ENCODE measurements around the gene FAM110D.

Gene FAM110D

DNA sequence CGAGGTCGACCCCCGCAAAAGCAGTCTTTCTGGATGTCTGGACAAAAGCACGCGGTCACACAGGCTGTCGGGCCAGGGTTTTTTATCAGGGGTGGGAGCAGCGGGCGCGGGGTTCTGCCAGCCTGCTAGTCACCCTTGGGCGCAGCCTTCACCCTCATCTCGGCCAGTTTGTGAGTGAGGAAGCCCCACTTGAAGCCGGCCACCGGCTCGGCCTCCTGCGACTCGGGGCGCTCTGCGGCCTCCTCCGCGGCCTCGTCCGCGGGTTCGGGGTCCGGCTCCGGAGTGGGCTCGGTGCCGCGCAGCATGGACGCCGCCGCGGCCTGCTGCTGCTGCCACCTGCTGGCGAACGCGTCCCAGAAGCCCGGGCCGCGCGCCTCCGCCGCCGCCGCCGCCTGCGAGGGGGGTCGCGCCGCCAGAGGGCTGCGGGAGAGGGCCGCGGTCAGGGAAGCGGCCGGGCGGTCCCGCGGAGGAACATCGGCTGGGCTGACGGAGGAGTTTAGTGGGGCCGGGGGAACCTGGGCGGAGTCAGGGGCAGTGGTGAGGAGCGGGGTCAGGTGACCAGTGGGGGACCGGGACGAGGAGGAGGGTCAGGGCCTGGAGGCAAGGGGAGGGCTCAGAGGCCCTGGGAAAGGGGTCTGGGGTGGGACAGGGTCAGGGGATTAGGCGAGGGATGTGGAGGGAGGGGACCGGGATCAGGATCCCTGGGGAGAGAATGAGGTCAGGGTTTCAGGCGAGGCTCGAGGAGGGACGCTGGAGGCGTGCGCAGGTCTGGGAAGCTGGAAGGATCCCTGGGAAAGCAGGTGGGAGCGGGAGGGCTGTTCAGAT, 5.4 kb downstream of the FAM110D start:
- peak; percentile 48 to 53 for DNase-seq

DNA sequence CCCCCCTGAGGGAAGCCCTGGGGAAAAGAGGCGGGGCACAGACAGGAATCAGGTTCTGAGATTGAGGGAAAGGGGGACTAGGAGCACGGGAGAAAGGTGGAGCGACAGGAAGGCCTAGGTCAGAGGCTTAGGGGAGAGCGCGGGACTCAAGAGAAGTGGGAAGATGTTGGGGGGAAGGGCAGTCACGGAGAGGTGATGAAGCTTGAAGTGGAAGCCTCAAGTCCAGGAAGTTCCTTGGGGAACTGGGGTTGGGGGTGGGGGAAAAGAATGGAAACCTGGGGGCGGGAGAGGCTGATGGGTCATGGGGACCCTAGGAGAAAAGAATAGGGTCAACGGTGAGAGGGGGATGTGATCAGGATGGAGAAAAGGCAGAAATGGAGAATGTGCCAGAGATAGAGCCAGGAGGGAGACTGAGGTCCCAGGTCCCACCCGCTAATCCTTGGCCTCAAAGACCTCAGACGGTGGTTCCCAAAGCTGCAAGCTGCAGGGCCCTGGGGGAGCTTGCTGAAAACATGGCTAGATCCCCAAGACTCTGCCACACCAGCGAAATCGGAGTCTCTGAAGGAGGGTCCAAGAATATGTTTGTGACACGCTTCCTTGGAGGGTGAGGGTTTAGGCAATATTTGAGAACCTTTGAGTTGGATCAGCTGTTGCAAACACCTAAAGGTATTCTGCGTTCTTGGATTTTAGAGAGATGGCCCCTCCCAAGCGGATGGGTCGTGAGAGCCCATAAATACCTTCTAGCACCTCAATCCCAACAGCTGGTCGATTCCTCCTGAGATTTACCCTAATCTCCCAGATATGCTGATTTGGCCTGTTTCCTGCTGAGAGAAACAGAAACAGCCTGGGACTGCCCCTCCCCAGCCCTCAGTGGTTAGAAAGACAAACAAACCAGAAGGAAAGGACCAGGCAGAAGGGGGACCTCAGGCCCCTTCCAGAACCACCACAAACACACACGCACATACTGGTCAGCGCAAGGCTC, 6.3 kb downstream of the FAM110D start:
- DNase-seq, result no peak

DNA sequence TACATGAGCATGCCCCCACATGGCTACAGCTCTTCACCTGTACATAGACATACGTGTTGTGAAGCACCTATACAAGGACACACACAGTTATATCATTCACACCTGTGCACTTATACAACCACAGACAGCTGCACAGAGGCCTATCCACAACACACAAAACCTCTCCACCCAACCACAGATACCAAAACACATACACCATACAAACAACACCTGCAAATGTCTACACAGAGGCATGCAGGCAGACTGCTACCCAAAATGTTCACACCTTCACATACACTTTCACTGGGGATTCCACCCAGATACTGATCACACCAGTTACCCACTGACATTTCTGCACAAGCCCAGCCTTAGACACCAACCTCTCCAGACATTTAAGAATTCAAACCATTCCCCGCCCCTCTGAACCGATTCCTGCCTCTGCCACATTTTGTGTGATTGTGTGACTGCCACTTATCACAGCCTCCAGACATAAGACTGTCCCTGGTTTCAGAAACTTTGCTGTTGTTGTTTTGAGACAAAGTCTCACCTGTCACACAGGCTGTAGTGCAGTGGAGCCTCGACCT, 7.9 kb downstream of the FAM110D start:
- DNase-seq, result no peak

DNA sequence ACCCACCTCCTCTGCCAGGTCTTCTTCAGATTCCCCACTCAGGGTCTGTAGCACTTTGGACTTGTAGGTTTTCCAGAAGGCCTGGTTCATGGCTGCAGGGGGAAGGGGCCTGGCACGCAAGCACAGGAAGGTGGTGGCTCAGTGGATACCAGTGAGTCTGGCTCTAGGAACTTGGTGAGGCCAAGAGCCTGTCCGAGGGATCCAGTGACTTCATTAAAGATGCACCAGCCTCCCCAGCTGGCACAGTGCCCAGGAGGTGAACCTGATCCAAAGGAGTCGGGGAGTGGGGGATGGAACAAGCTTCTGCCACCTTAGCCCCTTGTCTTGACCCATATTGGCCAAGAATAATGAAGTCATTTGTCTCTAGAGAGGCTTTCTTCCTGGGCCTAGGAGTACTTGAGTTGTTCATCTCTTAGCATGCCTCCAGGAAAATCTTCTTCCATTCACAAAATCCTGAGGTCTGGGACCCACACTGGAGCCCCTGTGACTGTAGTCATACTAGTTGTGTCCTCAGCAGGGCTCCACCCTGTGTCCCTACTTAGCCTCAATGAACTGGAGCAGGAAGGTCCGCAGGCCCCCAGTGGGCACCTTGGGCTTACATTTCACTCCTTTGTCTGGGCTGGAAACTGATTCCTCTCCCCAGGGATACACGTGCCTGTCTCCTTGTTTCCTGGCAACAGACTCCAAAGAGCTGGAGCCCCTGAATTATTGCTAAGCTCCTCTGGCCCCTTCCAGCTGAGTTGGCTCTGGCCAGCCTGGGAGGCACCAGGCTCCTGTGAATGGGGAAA, 9.7 kb downstream of the FAM110D start, which contains the start of gene C1orf232:
C1orf232 (minus strand) TSS at position 554 of the 788 bp plus-strand sequence; CDS start at position 90, 464 bp downstream.
- no peak for DNase-seq

DNA sequence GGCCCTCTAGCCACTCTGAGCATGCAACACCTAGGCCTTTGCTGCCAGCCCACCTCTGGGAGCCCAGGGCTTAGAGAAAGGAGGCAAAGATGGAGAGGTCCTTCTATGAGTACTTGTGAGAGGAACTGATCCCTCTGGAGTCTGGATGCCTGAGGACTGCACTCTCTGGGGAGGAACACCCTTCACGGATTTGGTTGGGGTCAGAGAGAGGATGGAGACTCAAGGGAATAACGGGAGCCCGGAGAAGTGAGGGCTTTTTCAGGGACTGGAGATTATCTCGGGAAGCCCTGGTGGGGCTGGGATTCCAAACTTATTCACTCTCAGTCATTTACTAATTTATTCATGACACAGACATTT, 10.3 kb downstream of the FAM110D start:
- no peak for DNase-seq

DNA sequence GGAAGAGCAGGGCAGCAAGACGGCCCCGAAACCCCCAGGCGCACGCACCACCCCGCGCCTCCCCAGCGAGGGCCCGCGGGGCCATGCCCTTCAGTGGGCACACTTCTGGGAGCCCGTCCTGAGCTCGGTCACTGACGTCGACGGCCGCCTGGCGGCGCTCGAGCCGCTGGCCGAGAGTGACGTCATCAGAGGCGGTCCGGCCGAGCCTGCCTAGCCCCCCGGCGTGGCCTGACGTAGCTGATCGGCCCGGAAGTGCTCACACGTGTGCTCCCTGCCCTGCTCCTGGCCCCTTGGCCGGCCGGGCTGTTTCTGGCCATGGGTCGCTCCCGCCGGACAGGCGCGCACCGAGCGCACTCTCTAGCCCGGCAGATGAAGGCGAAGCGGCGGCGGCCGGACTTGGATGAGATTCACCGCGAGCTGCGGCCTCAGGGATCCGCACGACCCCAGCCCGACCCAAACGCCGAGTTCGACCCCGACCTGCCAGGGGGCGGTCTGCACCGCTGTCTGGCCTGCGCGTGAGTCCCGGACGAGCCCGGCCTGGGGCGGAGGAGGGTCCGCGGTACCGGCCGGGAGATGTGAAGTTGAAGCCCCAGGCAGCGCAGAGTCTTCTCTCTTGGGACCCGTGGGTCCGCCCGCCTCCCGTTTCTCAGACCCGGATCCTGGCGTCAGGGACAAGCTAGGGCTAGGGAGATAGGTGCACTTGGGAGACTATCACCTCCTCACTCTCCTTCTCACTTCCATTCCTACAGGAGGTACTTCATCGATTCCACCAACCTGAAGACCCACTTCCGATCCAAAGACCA, 11.0 kb downstream of the FAM110D start, which contains the start of gene ZNF593:
ZNF593 (plus strand) TSS at position 240 of the 803 bp plus-strand sequence; CDS start at position 316, 76 bp downstream.
- peak; percentile 88 to 90 for DNase-seq

DNA sequence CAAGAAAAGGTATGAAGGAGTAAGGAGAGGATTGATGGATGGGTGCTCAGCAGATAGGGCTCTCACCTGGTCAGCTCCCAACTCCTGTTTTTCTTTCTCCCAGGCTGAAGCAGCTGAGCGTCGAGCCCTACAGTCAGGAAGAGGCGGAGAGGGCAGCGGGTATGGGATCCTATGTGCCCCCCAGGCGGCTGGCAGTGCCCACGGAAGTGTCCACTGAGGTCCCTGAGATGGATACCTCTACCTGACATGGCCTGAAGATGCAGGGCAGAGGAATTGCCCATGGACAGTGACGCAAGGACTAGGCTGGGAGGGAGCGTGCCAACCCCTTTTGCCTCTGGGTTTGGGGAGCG, 11.6 kb downstream of the FAM110D start:
- no peak for DNase-seq

DNA sequence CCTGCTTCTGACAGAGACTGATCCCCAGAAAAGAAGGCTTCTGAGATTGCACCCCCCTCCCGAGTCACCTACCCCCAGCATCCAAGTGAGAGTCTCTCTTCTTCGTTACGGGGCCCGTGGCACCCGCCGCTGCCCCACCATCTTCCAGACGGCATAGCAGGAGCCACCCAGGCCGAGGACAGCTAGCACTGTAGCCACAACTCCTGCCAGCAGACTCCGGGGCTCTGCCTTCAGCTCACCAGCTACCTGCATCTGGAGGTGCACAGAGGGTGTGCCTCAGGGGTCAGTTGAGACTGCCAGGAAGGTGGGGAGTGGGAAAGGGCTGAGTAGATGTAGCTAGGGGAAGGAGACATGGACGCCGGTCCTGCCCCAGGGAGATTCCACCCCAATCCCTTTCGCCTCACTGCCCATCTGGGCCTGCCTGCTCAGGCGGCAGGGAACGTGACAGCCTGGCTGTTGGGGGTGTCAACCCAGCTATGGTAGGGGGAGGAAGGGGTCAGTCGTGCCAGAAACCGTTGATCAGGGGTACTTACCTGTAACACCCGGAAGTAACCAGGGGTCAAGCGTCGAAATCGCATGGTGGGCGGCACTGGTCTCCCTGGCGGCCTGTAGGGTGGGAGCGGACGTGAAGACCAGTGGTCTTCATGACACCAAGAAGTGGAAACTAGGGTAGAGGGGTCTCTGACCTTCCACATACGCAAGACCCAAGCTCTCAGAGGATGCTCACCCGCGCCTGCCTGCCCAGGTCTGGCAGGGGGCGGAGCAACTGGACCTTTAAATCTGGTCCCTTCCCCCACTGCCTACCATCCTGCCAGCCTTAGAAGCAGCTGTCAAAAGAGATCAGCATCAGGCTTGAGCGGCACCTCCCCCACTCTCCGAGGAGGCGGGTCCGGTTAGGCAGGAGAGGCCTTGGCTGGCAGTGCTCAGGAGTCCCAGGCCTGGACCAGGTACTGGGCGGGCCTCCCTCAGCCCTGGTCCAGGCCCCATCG, 12.5 kb downstream of the FAM110D start, which contains the start of gene ZNF593OS:
ZNF593OS (minus strand) TSS at position 749 of the 989 bp plus-strand sequence; CDS start at position 578, 171 bp downstream.
- DNase-seq, result no peak

DNA sequence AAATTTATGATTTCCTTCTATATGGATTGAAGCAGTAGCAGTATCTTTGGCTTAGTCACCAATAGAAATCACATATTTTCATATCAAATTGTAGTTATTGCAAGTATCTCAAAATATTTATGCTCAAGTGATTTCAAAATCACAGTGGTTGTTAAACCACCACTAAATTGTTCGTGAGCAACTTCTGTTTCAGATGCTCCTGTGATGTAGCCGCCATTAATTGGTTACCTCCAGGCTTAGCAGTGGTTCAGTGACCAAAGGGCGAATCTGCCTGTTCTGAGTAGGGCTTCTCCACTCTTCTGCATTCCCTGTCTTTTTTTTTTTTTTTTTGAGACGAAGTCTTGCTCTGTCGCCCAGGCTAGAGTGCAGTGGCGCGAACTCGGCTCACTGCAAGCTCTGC, 16.5 kb downstream of the FAM110D start:
- no peak for DNase-seq

DNA sequence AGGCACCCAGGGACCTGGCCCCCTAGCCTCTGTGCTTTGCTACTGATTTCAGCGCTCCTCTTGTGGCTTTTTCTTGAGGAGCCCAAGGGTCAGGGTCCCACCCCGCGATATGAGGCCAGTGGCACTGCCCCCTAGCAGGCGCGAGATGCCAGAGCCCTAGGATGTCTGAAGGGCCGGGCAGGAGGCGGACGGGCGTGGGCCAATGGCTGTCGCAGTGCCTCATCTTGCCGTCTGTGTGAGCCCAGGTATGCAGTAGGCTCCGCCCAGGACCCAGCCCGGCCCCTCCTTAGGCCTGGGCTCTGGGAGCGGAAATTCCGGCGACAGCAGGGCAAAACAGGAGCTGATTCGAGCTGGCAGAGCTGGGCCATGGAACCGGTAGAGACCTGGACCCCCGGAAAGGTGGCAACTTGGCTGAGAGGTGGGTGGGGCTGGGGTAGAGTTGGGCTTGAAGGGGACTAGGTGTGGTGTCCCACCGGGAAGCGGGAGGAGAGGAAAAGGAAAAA, 18.4 kb downstream of the FAM110D start, which contains the start of gene CNKSR1:
CNKSR1 (plus strand) TSS at position 310 of the 503 bp plus-strand sequence; CDS start at position 367, 57 bp downstream.
- DNase-seq, result no peak

DNA sequence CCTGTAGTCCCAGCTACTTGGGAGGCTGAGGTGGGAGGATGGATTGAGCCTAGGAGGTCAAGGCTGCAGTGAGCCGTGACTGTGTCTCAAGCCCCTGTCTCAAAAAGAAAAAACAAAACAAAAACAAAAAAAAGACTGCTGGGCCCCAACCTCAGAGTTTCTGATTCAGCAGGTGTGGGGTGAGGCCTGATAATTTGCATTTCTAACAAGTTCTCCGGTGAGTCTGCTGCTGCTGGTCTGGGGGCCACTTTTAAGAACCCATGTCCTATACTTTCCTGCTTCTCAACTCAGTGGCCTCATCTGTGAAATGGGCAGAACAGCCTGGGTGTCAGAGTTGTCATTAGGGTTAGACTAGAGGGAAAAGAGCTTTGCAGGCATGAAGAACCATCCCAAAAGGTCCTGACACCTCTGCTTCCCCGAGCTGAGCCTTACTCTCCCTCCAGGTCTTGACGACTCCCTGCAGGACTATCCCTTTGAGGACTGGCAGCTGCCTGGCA, 21.2 kb downstream of the FAM110D start:
- DNase-seq, result no peak

DNA sequence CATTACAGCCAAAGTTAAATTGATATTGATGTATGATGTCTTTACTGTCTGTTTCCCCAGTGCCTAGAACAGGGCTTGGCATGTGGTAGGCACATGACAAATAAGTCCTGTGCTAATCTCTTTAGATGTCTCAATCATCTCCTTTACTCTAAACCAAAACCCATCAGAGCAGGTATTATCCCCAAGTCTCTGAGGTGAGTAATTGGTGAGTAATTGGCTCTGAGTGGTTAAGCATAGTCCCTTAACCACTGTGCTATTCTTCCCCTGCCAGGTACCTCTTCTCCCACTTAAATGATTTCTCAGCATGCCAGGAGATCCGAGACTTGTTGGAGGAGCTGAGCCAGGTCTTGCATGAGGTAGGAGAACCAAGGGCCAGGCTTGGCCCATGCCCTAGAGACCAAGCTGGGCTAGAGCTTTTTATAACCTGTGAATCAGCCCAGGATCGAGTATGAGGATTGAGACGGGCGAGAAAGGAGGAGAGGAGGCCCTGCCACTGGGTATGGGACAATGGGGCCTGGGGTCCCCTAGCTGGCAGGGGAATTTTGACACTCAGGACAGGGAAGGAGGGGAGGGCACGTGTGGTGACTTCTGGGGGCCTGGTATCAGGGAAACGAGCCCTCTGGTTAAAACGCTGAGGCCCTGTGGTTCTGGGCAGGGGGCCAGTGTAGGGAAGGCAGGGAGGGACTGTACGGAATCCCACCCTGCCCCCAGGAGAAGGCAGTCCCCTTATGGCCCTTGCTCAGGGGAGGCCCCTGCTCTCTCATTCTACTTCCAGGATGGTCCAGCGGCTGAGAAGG, 22.9 kb downstream of the FAM110D start:
- no peak for DNase-seq

DNA sequence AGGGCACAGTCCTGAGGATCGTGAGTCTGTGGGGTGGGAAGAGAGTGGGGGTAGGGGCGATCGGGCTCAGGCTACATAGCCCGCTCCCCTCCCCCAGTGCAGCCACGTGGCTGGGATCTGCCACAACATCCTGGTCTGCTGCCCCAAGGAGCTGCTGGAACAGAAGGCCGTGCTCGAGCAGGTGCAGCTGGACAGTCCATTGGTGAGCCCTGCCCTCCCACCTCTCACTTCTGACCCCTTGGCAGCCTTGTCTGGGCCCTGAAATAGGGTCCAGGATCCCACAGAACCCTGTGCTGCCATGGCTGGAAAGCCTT, 23.5 kb downstream of the FAM110D start:
- DNase-seq, result no peak

DNA sequence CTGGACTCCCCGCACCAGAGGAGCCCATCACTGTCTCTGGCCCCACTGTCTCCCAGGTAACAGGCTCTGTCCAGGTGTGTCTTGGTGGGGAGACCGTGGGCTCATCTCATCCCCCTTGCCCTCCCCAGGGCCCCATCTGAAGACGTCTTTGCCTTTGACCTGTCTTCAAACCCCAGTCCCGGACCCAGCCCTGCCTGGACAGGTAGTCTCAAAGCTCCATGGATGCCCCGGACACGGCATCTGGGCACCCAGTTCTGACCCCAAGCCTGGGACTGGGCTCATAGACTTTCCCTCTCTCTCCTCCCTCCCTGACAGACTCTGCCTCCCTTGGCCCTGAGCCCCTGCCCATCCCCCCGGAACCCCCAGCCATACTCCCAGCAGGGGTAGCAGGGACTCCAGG, 25.2 kb downstream of the FAM110D start:
- DNase-seq, result no peak

DNA sequence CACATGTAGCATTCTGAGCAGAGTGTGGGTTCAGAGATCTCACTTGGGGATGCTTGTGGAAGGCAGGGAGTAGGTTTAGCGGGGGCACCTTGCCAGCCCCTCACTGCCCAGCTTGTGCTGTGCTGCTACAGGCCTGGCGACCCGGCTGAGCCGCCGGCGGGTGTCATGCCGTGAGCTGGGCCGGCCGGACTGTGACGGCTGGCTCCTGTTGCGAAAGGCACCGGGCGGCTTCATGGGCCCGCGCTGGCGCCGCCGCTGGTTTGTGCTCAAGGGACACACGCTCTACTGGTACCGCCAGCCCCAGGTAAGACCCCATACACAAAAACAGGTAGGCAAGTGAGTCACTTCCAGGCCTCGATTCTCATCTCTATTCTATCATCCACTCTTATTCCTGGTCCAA, 26.0 kb downstream of the FAM110D start:
- no peak for DNase-seq

DNA sequence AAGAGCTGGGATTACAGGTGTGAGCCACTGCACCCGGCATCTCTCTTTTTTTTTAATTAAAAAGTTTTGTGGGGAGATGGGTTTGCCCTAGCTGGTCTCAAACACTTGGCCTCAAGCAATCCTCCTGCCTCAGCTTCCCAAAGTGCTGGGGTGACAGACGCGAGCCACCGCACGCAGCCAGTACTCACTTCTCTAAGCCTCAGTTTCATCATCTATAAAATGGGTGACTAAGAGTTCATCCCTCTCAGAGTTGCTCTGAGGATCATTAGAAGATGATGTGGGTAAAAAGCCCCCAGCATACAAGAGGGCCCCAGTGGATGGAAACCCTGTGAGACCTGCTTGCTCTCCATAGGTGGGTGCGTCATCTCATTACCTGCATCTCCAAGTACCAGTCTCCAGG, 29.0 kb downstream of the FAM110D start:
- no peak for DNase-seq

DNA sequence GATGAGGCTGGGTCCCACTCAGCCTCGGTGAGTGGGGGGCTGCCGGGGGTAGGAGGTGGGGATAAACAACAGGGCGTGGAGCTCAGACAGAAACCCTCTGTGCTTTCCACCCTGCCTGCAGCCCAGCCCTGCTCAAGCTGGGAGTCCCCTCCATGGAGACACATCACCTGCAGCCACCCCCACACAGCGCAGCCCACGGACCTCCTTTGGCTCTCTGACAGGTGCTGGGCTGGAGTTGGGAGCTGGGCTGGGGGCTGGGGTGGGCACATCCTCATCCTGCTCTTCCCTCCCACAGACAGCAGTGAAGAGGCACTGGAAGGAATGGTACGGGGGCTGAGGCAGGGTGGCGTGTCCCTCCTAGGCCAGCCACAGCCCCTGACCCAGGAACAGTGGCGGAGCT, 29.6 kb downstream of the FAM110D start:
- no peak for DNase-seq

DNA sequence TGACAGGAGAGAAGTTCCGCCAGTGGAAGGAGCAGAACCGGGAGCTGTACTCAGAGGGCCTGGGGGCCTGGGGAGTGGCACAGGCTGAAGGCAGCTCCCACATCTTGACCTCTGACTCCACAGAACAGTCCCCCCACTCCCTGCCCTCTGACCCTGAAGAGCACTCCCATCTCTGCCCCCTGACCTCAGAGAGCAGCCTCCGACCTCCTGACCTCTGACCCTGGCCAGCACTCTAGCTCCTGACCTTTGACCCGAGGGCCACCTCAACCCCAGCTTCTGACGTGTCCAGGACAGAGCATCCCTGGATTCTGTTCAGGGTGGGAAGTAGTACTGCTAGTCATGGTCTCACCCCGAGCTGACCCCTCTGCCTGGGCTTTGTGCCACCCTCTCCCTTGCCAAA, 30.5 kb downstream of the FAM110D start:
- no peak for DNase-seq

DNA sequence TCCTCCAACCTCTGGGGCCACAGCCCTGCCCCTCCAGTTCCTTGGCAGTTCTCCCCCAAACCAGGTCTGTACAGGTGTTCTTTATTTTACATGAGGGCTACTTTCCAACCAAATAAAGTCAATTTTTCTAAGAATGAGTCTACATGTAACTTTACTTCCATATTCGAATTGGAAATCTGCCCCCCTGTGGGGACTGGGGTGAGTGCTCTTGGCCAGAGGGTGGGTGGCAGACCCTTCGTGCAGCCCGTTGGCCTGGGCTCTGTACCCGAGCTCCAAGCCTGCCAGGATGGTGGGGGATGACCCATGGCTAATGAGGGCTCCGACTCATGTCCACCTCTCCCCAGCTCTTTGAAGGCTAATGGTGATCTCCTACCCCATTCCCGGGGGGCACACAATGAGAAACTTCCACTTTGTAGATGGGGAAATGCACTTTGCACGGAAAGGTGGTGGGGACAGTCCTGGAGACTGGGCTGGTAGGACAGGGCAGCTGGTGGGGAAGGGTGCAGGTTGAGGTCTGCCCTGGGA, 30.9 kb downstream of the FAM110D start:
- no peak for DNase-seq
